HAP-1 (cell line): ENCODE results near the gene NAGLU.
"Not testable (repeated sequence)": the region's sequence is repeated elsewhere in the genome, so short reads cannot be mapped to it uniquely, and the experiment has no call there.

Experiments used
- DNase-seq, 2 experiments: peaks; one replicate each; pipeline ENCODE4 v3.0.0-alpha.2; 2016 to 2020; ENCODE audit warnings: low spot score in 2 of 2
- H3K27me3 ChIP-seq: fragments of 250-450 bp; sonication (Bioruptor Pico); 2 replicates; pipeline ENCODE4 v1.5.1; 2020; ENCODE audit warnings: low read depth, mild to moderate bottlenecking, moderate library complexity
- H3K36me3 ChIP-seq: fragments of 250-450 bp; sonication (Bioruptor Pico); replicated peaks from 2 replicates; pipeline ENCODE4 v1.5.1; 2020; ENCODE audit warnings: mild to moderate bottlenecking
- H3K4me1 ChIP-seq: fragments of 250-450 bp; sonication (Bioruptor Pico); 2 replicates; pipeline ENCODE4 v1.5.1; 2020; ENCODE audit warnings: mild to moderate bottlenecking
- H3K4me3 ChIP-seq: fragments of 250-450 bp; sonication (Bioruptor Pico); 2 replicates; pipeline ENCODE4 v1.5.1; 2020; ENCODE audit warnings: mild to moderate bottlenecking, moderate library complexity
- H3K9me3 ChIP-seq: fragments of 250-450 bp; sonication (Bioruptor Pico); 2 replicates; pipeline ENCODE4 v1.5.1; 2020; ENCODE audit warnings: mild to moderate bottlenecking, moderate library complexity
- in situ Hi-C: fragments of 300-500 bp; cut with MboI; formaldehyde crosslinking; loops from 3 replicates; pipeline ENCODE4 v1.14.3; 2020; ENCODE audit warnings: low sequenced_read_pairs, inconsistent platforms, mixed read lengths

NAGLU gene

GRCh38 chr17:42543190-42544079 is 7.4 kb downstream of the NAGLU start:
- Histone ChIP-seq H3K27me3 (no peaks in the 10 kb centered on the region), H3K4me3 (no peak overlapping the region), H3K9me3 (no peaks in the 10 kb centered on the region), H3K36me3 (peaks cover 31% of the 10 kb centered on the region), H3K4me1 (no peaks in the 10 kb centered on the region)
- DNase-seq = no peak
- in situ Hi-C loops = no loop called here

GRCh38 chr17:42544874-42545283 is 8.8 kb downstream of the NAGLU start:
- peaks cover 18% of the 10 kb centered on the region for H3K36me3 ChIP-seq
- no peaks in the 10 kb centered on the region for H3K9me3 ChIP-seq
- H3K4me1 ChIP-seq = no peaks in the 10 kb centered on the region
- no peak overlapping the region for H3K4me3 ChIP-seq
- H3K27me3 ChIP-seq = no peaks in the 10 kb centered on the region
- in situ Hi-C loops = no loop called here
- no peak for DNase-seq

- H3K9me3 ChIP-seq, in situ Hi-C loops, H3K4me1 ChIP-seq, DNase-seq, H3K4me3 ChIP-seq, H3K27me3 ChIP-seq: not testable (repeated sequence)
- H3K36me3 ChIP-seq = peaks cover 18% of the 10 kb centered on the region
Measured at GRCh38 chr17:42545755-42546505, 9.9 kb downstream of the NAGLU start.

- peaks cover 13% of the 10 kb centered on the region for H3K36me3 ChIP-seq
- no peaks in the 10 kb centered on the region for H3K4me1 ChIP-seq
- no peak overlapping the region for H3K4me3 ChIP-seq
- no peaks in the 10 kb centered on the region for H3K27me3 ChIP-seq
- H3K9me3 ChIP-seq = no peaks in the 10 kb centered on the region
- in situ Hi-C loops = no loop called here
- DNase-seq = no peak
Measured at GRCh38 chr17:42547001-42547461, 11.0 kb downstream of the NAGLU start.

GRCh38 chr17:42547698-42548069 is 11.6 kb downstream of the NAGLU start:
- Histone ChIP-seq H3K27me3 (no peaks in the 10 kb centered on the region), H3K4me3 (no peak overlapping the region), H3K4me1 (no peaks in the 10 kb centered on the region), H3K36me3 (peaks cover 7% of the 10 kb centered on the region), H3K9me3 (no peaks in the 10 kb centered on the region)
- in situ Hi-C loops = no loop called here
- no peak for DNase-seq

- in situ Hi-C loops = no loop called here
- no peak for DNase-seq
Measured at GRCh38 chr17:42548070-42548837, 12.2 kb downstream of the NAGLU start.

GRCh38 chr17:42548993-42549755 is 13.1 kb downstream of the NAGLU start:
- H3K4me1 ChIP-seq = peaks cover 2% of the 10 kb centered on the region; the same call in 1 of the 2 replicates
- DNase-seq = no peak
- no peak overlapping the region for H3K4me3 ChIP-seq
- in situ Hi-C loops = no loop called here
- no peaks in the 10 kb centered on the region; the same call in 1 of the 2 replicates for H3K36me3 ChIP-seq
- no peaks in the 10 kb centered on the region for H3K27me3 ChIP-seq
- H3K9me3 ChIP-seq = no peaks in the 10 kb centered on the region

More at GRCh38 chr17:42548070-42548837, 12.2 kb downstream of the NAGLU start:
- H3K4me1 ChIP-seq = no peaks in the 10 kb centered on the region; the same call in 1 of the 2 replicates
- no peaks in the 10 kb centered on the region for H3K27me3 ChIP-seq
- no peak overlapping the region for H3K4me3 ChIP-seq
- no peaks in the 10 kb centered on the region for H3K9me3 ChIP-seq
- peaks cover under 1% of the 10 kb centered on the region for H3K36me3 ChIP-seq

GRCh38 chr17:42552736-42553135 is 16.7 kb downstream of the NAGLU start, which contains the start of gene HSD17B1:
HSD17B1 (plus strand) TSS chr17:42552923; CDS start chr17:42552934, 11 bp downstream.
- H3K4me1 ChIP-seq, H3K27me3 ChIP-seq, H3K9me3 ChIP-seq, DNase-seq, in situ Hi-C loops, H3K36me3 ChIP-seq: not testable (repeated sequence)
- H3K4me3 ChIP-seq = peak within 1 kb of the TSS; percentile 80

GRCh38 chr17:42553161-42553818 is 17.2 kb downstream of the NAGLU start:
- Histone ChIP-seq H3K27me3 (no peaks in the 10 kb centered on the region), H3K36me3 (no peaks in the 10 kb centered on the region; the same call in 1 of the 2 replicates), H3K9me3 (no peaks in the 10 kb centered on the region), H3K4me3 (peak overlapping the region; percentile 80), H3K4me1 (peaks cover 6% of the 10 kb centered on the region)
- DNase-seq = peak; percentile 40 to 75
- in situ Hi-C loops = no loop called here

- in situ Hi-C loops = no loop called here
- peak overlapping the region; percentile 80 for H3K4me3 ChIP-seq
- no peaks in the 10 kb centered on the region; the same call in 1 of the 2 replicates for H3K36me3 ChIP-seq
- H3K9me3 ChIP-seq = no peaks in the 10 kb centered on the region
- no peak for DNase-seq
- H3K27me3 ChIP-seq = no peaks in the 10 kb centered on the region
- H3K4me1 ChIP-seq = peaks cover 6% of the 10 kb centered on the region
Measured at GRCh38 chr17:42553866-42554249, 17.8 kb downstream of the NAGLU start.

GRCh38 chr17:42554250-42555121 is 18.4 kb downstream of the NAGLU start:
- H3K36me3 ChIP-seq = no peaks in the 10 kb centered on the region; the same call in 1 of the 2 replicates
- H3K4me1 ChIP-seq = peaks cover 6% of the 10 kb centered on the region
- in situ Hi-C loops = no loop called here
- H3K27me3 ChIP-seq = no peaks in the 10 kb centered on the region
- peak overlapping the region; percentile 80 for H3K4me3 ChIP-seq
- H3K9me3 ChIP-seq = no peaks in the 10 kb centered on the region
- DNase-seq = peak; percentile 69 to 93
